GM23248 (cell line): ENCODE measurements around the gene HAGH.

Experiments used
- EZH2 ChIP-seq: fragments of 200-600 bp; sonication (generic); IDR thresholded peaks from 2 replicates; pipeline ENCODE4 v1.6.1; 2018; ENCODE audit warnings: antibody characterized with exemption, mild to moderate bottlenecking; ENCODE audit not compliant: insufficient read depth, poor library complexity, severe bottlenecking
- EZH2phosphoT487 ChIP-seq: fragments of 200-600 bp; sonication (generic); IDR thresholded peaks from 2 replicates; pipeline ENCODE4 v1.6.1; 2018; ENCODE audit warnings: antibody characterized with exemption, moderate library complexity, mild to moderate bottlenecking, low read depth; ENCODE audit not compliant: insufficient read depth

DNA sequence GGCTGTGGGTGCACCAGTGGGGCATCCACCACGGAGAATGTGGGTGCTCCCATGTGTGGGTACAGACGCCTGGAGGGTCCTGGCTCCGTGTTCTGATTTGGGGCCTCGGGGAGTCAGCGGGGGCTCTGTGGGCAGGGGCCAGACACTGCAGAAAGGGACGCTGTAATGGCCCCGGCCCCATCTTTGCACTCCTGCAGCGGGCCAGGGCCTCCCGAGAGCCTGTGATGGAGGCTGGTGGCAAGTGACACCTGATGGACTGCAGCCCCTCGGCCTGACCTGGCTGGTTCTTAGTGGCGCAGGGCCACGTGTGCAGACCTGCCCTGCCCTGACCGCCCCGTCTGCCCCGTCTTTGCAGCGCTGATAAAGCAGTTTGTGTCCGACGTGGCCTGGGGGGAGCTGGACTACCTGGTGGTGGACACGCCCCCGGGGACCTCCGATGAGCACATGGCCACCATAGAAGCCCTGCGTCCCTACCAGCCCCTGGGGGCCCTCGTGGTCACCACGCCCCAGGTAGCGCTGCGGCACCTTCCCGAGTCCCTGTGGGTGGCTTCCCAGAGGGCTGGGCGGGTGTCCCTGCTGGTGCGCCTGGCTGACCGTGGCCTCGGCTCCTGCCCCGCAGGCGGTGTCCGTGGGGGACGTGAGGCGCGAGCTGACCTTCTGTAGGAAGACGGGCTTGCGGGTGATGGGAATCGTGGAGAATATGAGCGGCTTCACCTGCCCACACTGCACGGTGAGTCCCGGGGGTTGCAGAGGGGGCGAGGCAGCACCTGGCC, 39.1 kb downstream of the HAGH start:
- TF ChIP-seq EZH2 (no peak), EZH2phosphoT487 (no peak)
